NCI-H2107 (cell line): ENCODE results near the gene OR2T10.
"Not testable (repeated sequence)": the region's sequence is repeated elsewhere in the genome, so short reads cannot be mapped to it uniquely, and the experiment has no call there.

Experiments
- DNase-seq: peaks from one replicate; lab custom pipeline; 2025; lab: John Stamatoyannopoulos, UW

OR2T10 gene

GRCh38 chr1:248597589-248597988 lies at the start of gene OR2T10:
Gene OR2T10, minus strand, starts transcription at chr1:248597700. Its CDS starts 3,932 bp downstream, at chr1:248593768.
- DNase-seq, result no peak

- not testable (repeated sequence) for DNase-seq
Observed at GRCh38 chr1:248645178-248645577, 47.7 kb upstream of the OR2T10 start, which contains the start of gene OR2T35. Gene OR2T35, minus strand, starts transcription at chr1:248645278. Its CDS starts 6,020 bp downstream, at chr1:248639258.

GRCh38 chr1:248642971-248643651 lies 45.6 kb upstream of the OR2T10 start:
- DNase-seq, result not testable (repeated sequence)

GRCh38 chr1:248641583-248641982 lies 44.1 kb upstream of the OR2T10 start:
- not testable (repeated sequence) for DNase-seq

GRCh38 chr1:248640906-248641305 lies 43.4 kb upstream of the OR2T10 start:
- not testable (repeated sequence) for DNase-seq

- not testable (repeated sequence) for DNase-seq
Observed at GRCh38 chr1:248639652-248640051, 42.2 kb upstream of the OR2T10 start.

- DNase-seq, result not testable (repeated sequence)
Observed at GRCh38 chr1:248636612-248637011, 39.1 kb upstream of the OR2T10 start.

- DNase-seq, result not testable (repeated sequence)
Observed at GRCh38 chr1:248634991-248635390, 37.5 kb upstream of the OR2T10 start, which contains the start of gene OR2T11. Gene OR2T11, minus strand, starts transcription at chr1:248635091. Its CDS starts 7,963 bp downstream, at chr1:248627128.

- no peak for DNase-seq
Observed at GRCh38 chr1:248631354-248632008, 34.0 kb upstream of the OR2T10 start.

GRCh38 chr1:248630551-248630950 lies 33.1 kb upstream of the OR2T10 start:
- no peak for DNase-seq

- DNase-seq, result no peak
Observed at GRCh38 chr1:248627971-248628844, 30.7 kb upstream of the OR2T10 start.

- no peak for DNase-seq
Observed at GRCh38 chr1:248625971-248626370, 28.5 kb upstream of the OR2T10 start.

GRCh38 chr1:248625166-248625565 lies 27.7 kb upstream of the OR2T10 start:
- DNase-seq, result no peak

GRCh38 chr1:248622570-248623001 lies 25.1 kb upstream of the OR2T10 start:
- peak; percentile 12 for DNase-seq

GRCh38 chr1:248621770-248622169 lies 24.3 kb upstream of the OR2T10 start:
- no peak for DNase-seq

GRCh38 chr1:248618878-248619277 lies 21.4 kb upstream of the OR2T10 start:
- DNase-seq, result no peak

GRCh38 chr1:248618119-248618518 lies 20.6 kb upstream of the OR2T10 start:
- no peak for DNase-seq

GRCh38 chr1:248613742-248614141 lies 16.2 kb upstream of the OR2T10 start:
- no peak for DNase-seq

- DNase-seq, result no peak
Observed at GRCh38 chr1:248611883-248612414, 14.4 kb upstream of the OR2T10 start.

- no peak for DNase-seq
Observed at GRCh38 chr1:248610301-248610700, 12.8 kb upstream of the OR2T10 start.

GRCh38 chr1:248599396-248599795 lies 1.9 kb upstream of the OR2T10 start:
- no peak for DNase-seq

GRCh38 chr1:248596615-248597014 lies 885 bp downstream of the OR2T10 start:
- DNase-seq, result no peak
